ENCODE results near the gene ALKBH4.
"Not testable (repeated sequence)": the region's sequence is repeated elsewhere in the genome, so short reads cannot be mapped to it uniquely, and the experiment has no call there.

The ALKBH4 gene

GRCh38 chr7:102454932-102455331 lies 9.7 kb downstream of the ALKBH4 start:
- DNase-seq: not testable (repeated sequence)

- DNase-seq: no peak
Observed at GRCh38 chr7:102454468-102454867, 10.2 kb downstream of the ALKBH4 start.

GRCh38 chr7:102453319-102453718 lies 11.3 kb downstream of the ALKBH4 start:
- no peak for DNase-seq

GRCh38 chr7:102452451-102452850 lies 12.2 kb downstream of the ALKBH4 start:
- DNase-seq: no peak

- DNase-seq: no peak
Observed at GRCh38 chr7:102451371-102452054, 13.2 kb downstream of the ALKBH4 start.

GRCh38 chr7:102450242-102450641 lies 14.4 kb downstream of the ALKBH4 start:
- no peak for DNase-seq

GRCh38 chr7:102449136-102449535 lies 15.5 kb downstream of the ALKBH4 start:
- DNase-seq: no peak

- no peak for DNase-seq
Observed at GRCh38 chr7:102447311-102447710, 17.4 kb downstream of the ALKBH4 start.

GRCh38 chr7:102446387-102447156 lies 18.1 kb downstream of the ALKBH4 start:
- no peak for DNase-seq

GRCh38 chr7:102445674-102446071 lies 19.0 kb downstream of the ALKBH4 start:
- DNase-seq: no peak

GRCh38 chr7:102444961-102445673 lies 19.5 kb downstream of the ALKBH4 start:
- DNase-seq: no peak

- DNase-seq: no peak
Observed at GRCh38 chr7:102439963-102440795, 24.5 kb downstream of the ALKBH4 start.

- DNase-seq: no peak
Observed at GRCh38 chr7:102436118-102436517, 28.5 kb downstream of the ALKBH4 start.

- DNase-seq: no peak
Observed at GRCh38 chr7:102434039-102434486, 30.6 kb downstream of the ALKBH4 start.

GRCh38 chr7:102433219-102434038 lies 31.2 kb downstream of the ALKBH4 start, which contains the start of gene ORAI2:
ORAI2 (plus strand) TSS chr7:102433575; CDS start chr7:102438957, 5,382 bp downstream.
- no peak for DNase-seq

GRCh38 chr7:102432442-102433218 lies 32.0 kb downstream of the ALKBH4 start:
- DNase-seq: no peak

GRCh38 chr7:102431617-102432298 lies 32.9 kb downstream of the ALKBH4 start:
- no peak for DNase-seq

- DNase-seq: no peak
Observed at GRCh38 chr7:102429141-102429899, 35.3 kb downstream of the ALKBH4 start.

GRCh38 chr7:102427019-102427405 lies 37.7 kb downstream of the ALKBH4 start:
- no peak for DNase-seq
